GM12878 (cell line): ENCODE results near the gene DNAJC5G. TPM values are rescaled to one million over a fixed set of nuclear protein-coding genes. Genes with fewer than 3 reads are reported as not detected.

ENCODE experiments used
- ATAC-seq: fragments of 200-7000 bp; cut with Tn5 transposase; 3 replicates; pipeline ENCODE4 v1.9.1; 2020; ENCODE audit warnings: mild to moderate bottlenecking, moderate library complexity
- BruUV-seq: library from RNA; stranded (reverse); fragments of 400-500 nt; replicated peaks from 2 replicates; lab custom pipeline; 2021; lab: Mats Ljungman, UMichigan
- CTCF ChIA-PET: fragments of 300-600 bp; sonication (Branson Sonifier 250); formaldehyde crosslinking; extraction: SDS; loops from one replicate; lab custom pipeline; 2021; ENCODE audit warnings: inconsistent platforms; lab: Yijun Ruan, JAX
- POLR2A ChIA-PET: fragments of 350-600 bp; formaldehyde crosslinking; extraction: SDS; loops from one replicate; lab custom pipeline; 2021; ENCODE audit warnings: inconsistent platforms; lab: Charles Lee
- RAD21 ChIA-PET: fragments of 300-600 bp; sonication (Branson Sonifier 250); formaldehyde crosslinking; loops from one replicate; lab custom pipeline; 2023; ENCODE audit warnings: antibody characterized with exemption; ENCODE audit not compliant: unreplicated experiment; lab: Charles Lee
- SMC1A ChIA-PET: fragments of 300-600 bp; sonication (Branson Sonifier 250); formaldehyde crosslinking; loops from one replicate; lab custom pipeline; 2023; ENCODE audit not compliant: unreplicated experiment, uncharacterized antibody; lab: Charles Lee
- DNase-seq: peaks from one replicate; pipeline ENCODE4 v3.0.0-alpha.2; 2011; ENCODE audit warnings: low read depth, low spot score
- FAIRE-seq: peaks from 3 replicates; lab custom pipeline; 2011; peaks lifted over from hg19 to GRCh38; lab: Jason Lieb, UNC
- H2AFZ ChIP-seq: 2 replicates; pipeline ENCODE4 v1.6.0; 2011; ENCODE audit warnings: low read depth, low read length, control low read depth; ENCODE audit not compliant: control insufficient read depth
- H3K27ac ChIP-seq: 2 replicates; pipeline ENCODE4 v1.5.1; 2011; ENCODE audit warnings: control low read depth; ENCODE audit not compliant: control insufficient read depth, insufficient read depth
- H3K27me3 ChIP-seq, 2 experiments: replicated peaks in 1 of 2; 2 replicates each; pipeline versions ENCODE4 v1.6.0 to v1.6.1; 2011; ENCODE audit warnings: low read length in 1 of 2; ENCODE audit not compliant: control insufficient read depth in 2 of 2, insufficient read depth in 2 of 2
- H3K36me3 ChIP-seq, 2 experiments: 2 replicates each; pipeline ENCODE4 v1.5.1; 2011; ENCODE audit warnings: low read length in 1 of 2; ENCODE audit not compliant: control insufficient read depth in 2 of 2, insufficient read depth in 2 of 2
- H3K4me1 ChIP-seq: 2 replicates; pipeline ENCODE4 v1.6.1; 2011; ENCODE audit warnings: mild to moderate bottlenecking, low read length, moderate library complexity, mixed read lengths; ENCODE audit not compliant: control insufficient read depth, insufficient read depth
- H3K4me2 ChIP-seq: 2 replicates; pipeline ENCODE4 v1.6.0; 2011; ENCODE audit warnings: control low read depth; ENCODE audit not compliant: control insufficient read depth, insufficient read depth
- H3K4me3 ChIP-seq: fragments of 200-600 bp; sonication (generic); 2 replicates; pipeline ENCODE4 v1.5.1; 2016
- H3K79me2 ChIP-seq: 2 replicates; pipeline ENCODE4 v1.6.0; 2011; ENCODE audit warnings: low read length; ENCODE audit not compliant: control insufficient read depth, insufficient read depth
- H3K9ac ChIP-seq: 2 replicates; pipeline ENCODE4 v1.8.0; 2011; ENCODE audit warnings: low read length, control low read depth, mixed read lengths; ENCODE audit not compliant: control insufficient read depth, insufficient read depth
- H3K9me3 ChIP-seq: replicated peaks from 3 replicates; pipeline ENCODE4 v1.5.1; 2011; ENCODE audit warnings: mild to moderate bottlenecking, low read length; ENCODE audit not compliant: control insufficient read depth, insufficient read depth
- H4K20me1 ChIP-seq: 2 replicates; pipeline ENCODE4 v1.6.0; 2011; ENCODE audit not compliant: control insufficient read depth, insufficient read depth
- BACH1 ChIP-seq: fragments of 450-650 bp; IDR thresholded peaks from 2 replicates; pipeline ENCODE4 v1.6.1; 2017; ENCODE audit warnings: mild to moderate bottlenecking, borderline replicate concordance
- CEBPB ChIP-seq, 2 experiments: fragments of 150-350 bp in 1 of 2; IDR thresholded peaks; 2 replicates each; pipeline ENCODE4 v1.6.1; 2012 to 2014; ENCODE audit warnings: low read depth in 2 of 2, low read length in 2 of 2, borderline replicate concordance in 1 of 2, inconsistent platforms in 1 of 2
- GABPA ChIP-seq: IDR thresholded peaks from 2 replicates; pipeline ENCODE4 v1.6.1; 2014; ENCODE audit warnings: antibody characterized with exemption, low read depth, mild to moderate bottlenecking, inconsistent platforms
- RELA ChIP-seq: fragments of 450-650 bp; IDR thresholded peaks from 2 replicates; pipeline ENCODE4 v1.8.0; 2014; ENCODE audit warnings: borderline replicate concordance; ENCODE audit not compliant: partially characterized antibody
- RFX5 ChIP-seq: IDR thresholded peaks from 2 replicates; pipeline ENCODE4 v1.6.1; 2011; ENCODE audit warnings: low read depth, low read length, improper control_type of control experiment
- SP1 ChIP-seq: IDR thresholded peaks from one replicate; pipeline ENCODE4 v1.6.1; 2011; ENCODE audit warnings: low read depth, low read length
- SRF ChIP-seq, 2 experiments: IDR thresholded peaks; 2 replicates each; pipeline ENCODE4 v1.6.1; 2011; ENCODE audit warnings: low read depth in 2 of 2, low read length in 2 of 2, mild to moderate bottlenecking in 1 of 2, moderate library complexity in 1 of 2
- STAT1 ChIP-seq: fragments of 450-650 bp; conservative IDR thresholded peaks from 2 replicates; pipeline ENCODE4 v1.6.1; 2014; ENCODE audit warnings: antibody characterized with exemption, mild to moderate bottlenecking
- SUPT20H ChIP-seq: IDR thresholded peaks from 2 replicates; pipeline ENCODE4 v1.6.1; 2011; ENCODE audit warnings: low read depth, mild to moderate bottlenecking, low read length, moderate library complexity, borderline replicate concordance; ENCODE audit not compliant: control insufficient read depth
- ZBTB11 ChIP-seq: fragments of 450-650 bp; formaldehyde crosslinking; IDR thresholded peaks from 2 replicates; pipeline ENCODE4 v1.5.0; 2022; ENCODE audit warnings: mild to moderate bottlenecking, missing genetic modification characterization
- ZNF274 ChIP-seq: IDR thresholded peaks from one replicate; pipeline ENCODE4 v1.8.0; 2011; ENCODE audit not compliant: insufficient read length, insufficient read depth
- WGBS: methylation state at CpG from one replicate; pipeline ENCODE4 v1.1.6; 2016; ENCODE audit warnings: low lambda C conversion rate; ENCODE audit not compliant: insufficient replicate concordance, insufficient coverage; ENCODE audit errors: missing lambda C conversion rate; 5-methylcytosine and 5-hydroxymethylcytosine counted together
- in situ Hi-C: fragments of 300-500 bp; cut with MboI; formaldehyde crosslinking; loops from 9 replicates; pipeline ENCODE4 v1.14.3; 2018; ENCODE audit warnings: mixed read lengths
- intact Hi-C: fragments of 100-400 bp; cut with micrococcal nuclease; formaldehyde crosslinking; loops from one replicate; pipeline ENCODE4 v1.14.2; 2022; ENCODE audit not compliant: unreplicated experiment
- polyA plus RNA-seq, 11 experiments: library from polyadenylated mRNA; depleted of rRNA in 4 of 11; unstranded in 6 of 11; stranded (reverse) in 5 of 11; fragments of >200 nt; fragmentation: Nextera tagmentation in 4 of 11; fragmentation: Illumina TruSeq in 1 of 11; extraction: Ambion mirVana in 4 of 11; extraction: Trizol in 1 of 11; gene quantifications; 1 replicate in 1 of 11; 2 replicates in 10 of 11; pipeline versions ENCODE4 v1.2.1 to v1.2.3, GENCODE V29; 2011 to 2016; ENCODE audit warnings: inconsistent platforms in 2 of 11, missing spikeins in 2 of 11, low read depth in 1 of 11
- total RNA-seq, 4 experiments: library from RNA; depleted of rRNA in 3 of 4; stranded (reverse); fragments of >200 nt in 3 of 4; fragmentation: Illumina TruSeq in 1 of 4; extraction: Trizol in 1 of 4; gene quantifications; 2 replicates each; pipeline versions ENCODE4 v1.2.1 to v1.2.3, GENCODE V29; 2013 to 2021
- TF ChIP-seq, protein P1 (sequence below): fragments of 150-350 bp; IDR thresholded peaks from 2 replicates; pipeline ENCODE4 v1.6.1; 2016; ENCODE audit warnings: low read depth, low read length
- TF ChIP-seq, protein P2 (sequence below): IDR thresholded peaks from 2 replicates; pipeline ENCODE4 v1.6.1; 2012; ENCODE audit warnings: low read depth, low read length, improper control_type of control experiment
- TF ChIP-seq, protein P3 (sequence below): IDR thresholded peaks from 2 replicates; pipeline ENCODE4 v1.6.1; 2012; ENCODE audit warnings: low read length, inconsistent platforms
- TF ChIP-seq, protein P4 (sequence below): fragments of 450-650 bp; IDR thresholded peaks from 2 replicates; pipeline ENCODE4 v1.6.1; 2016; ENCODE audit warnings: mild to moderate bottlenecking

The DNAJC5G gene
- total and polyA plus RNA-seq, 10 of the 15 experiments (the other 5 are each of a cell fraction or from before 2014, with no cell fraction given) = not detected

GRCh38 chr2:27305516-27305915, 30.3 kb downstream of the DNAJC5G start:
- no peak for DNase-seq
- Histone ChIP-seq H3K4me3 (no peak overlapping the region), H4K20me1 (no peaks in the 10 kb centered on the region), H3K9me3 (no peaks in the 10 kb centered on the region; the same call in 2 of the 3 replicates), H3K4me1 (no peaks in the 10 kb centered on the region), H3K79me2 (no peaks in the 10 kb centered on the region), H3K27ac (no peak overlapping the region), H3K36me3 (no peaks in the 10 kb centered on the region), H3K27me3 (no peaks in the 10 kb centered on the region; a peak in 1 of 4 replicates), H3K9ac (no peak overlapping the region), H3K4me2 (no peak overlapping the region), H2AFZ (no peak overlapping the region)
- ChIA-PET SMC1A (no interaction called here), POLR2A (no interaction called here), RAD21 (no interaction called here), CTCF (interaction anchor here (0.6 to 1.4 kb wide), 2 partner anchors 26 to 197 kb away, joined by 3 read pairs; no protein-coding TSS in a partner anchor)
- 85% methylated on average over 16 of the region's 16 CpGs for WGBS
- intact Hi-C loops (no loop called here), in situ Hi-C loops (no loop called here)
- no TSS peak for BruUV-seq
- ATAC-seq = no peak
- FAIRE-seq = no peak
- TF ChIP-seq SUPT20H (no peak), GABPA (no peak), BACH1 (no peak), STAT1 (no peak), RELA (no peak), CEBPB (IDR thresholded peaks at IDR 0.05; ENCODE audit: borderline replicate concordance in 1 of 2, low read depth in 2 of 2, low read length in 2 of 2) (no peak), ZBTB11 (CRISPR knock-in tag) (no peak), SRF (IDR thresholded peaks at IDR 0.05; ENCODE audit: low read depth in 2 of 2, low read length in 2 of 2) (no peak), SP1 (no peak), ZNF274 (no peak), RFX5 (no peak)
- TF ChIP-seq, protein P1, sequence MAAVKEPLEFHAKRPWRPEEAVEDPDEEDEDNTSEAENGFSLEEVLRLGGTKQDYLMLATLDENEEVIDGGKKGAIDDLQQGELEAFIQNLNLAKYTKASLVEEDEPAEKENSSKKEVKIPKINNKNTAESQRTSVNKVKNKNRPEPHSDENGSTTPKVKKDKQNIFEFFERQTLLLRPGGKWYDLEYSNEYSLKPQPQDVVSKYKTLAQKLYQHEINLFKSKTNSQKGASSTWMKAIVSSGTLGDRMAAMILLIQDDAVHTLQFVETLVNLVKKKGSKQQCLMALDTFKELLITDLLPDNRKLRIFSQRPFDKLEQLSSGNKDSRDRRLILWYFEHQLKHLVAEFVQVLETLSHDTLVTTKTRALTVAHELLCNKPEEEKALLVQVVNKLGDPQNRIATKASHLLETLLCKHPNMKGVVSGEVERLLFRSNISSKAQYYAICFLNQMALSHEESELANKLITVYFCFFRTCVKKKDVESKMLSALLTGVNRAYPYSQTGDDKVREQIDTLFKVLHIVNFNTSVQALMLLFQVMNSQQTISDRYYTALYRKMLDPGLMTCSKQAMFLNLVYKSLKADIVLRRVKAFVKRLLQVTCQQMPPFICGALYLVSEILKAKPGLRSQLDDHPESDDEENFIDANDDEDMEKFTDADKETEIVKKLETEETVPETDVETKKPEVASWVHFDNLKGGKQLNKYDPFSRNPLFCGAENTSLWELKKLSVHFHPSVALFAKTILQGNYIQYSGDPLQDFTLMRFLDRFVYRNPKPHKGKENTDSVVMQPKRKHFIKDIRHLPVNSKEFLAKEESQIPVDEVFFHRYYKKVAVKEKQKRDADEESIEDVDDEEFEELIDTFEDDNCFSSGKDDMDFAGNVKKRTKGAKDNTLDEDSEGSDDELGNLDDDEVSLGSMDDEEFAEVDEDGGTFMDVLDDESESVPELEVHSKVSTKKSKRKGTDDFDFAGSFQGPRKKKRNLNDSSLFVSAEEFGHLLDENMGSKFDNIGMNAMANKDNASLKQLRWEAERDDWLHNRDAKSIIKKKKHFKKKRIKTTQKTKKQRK = no peak
- TF ChIP-seq, protein P2, sequence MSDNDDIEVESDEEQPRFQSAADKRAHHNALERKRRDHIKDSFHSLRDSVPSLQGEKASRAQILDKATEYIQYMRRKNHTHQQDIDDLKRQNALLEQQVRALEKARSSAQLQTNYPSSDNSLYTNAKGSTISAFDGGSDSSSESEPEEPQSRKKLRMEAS = no peak
- TF ChIP-seq, protein P3, sequence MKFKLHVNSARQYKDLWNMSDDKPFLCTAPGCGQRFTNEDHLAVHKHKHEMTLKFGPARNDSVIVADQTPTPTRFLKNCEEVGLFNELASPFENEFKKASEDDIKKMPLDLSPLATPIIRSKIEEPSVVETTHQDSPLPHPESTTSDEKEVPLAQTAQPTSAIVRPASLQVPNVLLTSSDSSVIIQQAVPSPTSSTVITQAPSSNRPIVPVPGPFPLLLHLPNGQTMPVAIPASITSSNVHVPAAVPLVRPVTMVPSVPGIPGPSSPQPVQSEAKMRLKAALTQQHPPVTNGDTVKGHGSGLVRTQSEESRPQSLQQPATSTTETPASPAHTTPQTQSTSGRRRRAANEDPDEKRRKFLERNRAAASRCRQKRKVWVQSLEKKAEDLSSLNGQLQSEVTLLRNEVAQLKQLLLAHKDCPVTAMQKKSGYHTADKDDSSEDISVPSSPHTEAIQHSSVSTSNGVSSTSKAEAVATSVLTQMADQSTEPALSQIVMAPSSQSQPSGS = no peak
- TF ChIP-seq, protein P4, sequence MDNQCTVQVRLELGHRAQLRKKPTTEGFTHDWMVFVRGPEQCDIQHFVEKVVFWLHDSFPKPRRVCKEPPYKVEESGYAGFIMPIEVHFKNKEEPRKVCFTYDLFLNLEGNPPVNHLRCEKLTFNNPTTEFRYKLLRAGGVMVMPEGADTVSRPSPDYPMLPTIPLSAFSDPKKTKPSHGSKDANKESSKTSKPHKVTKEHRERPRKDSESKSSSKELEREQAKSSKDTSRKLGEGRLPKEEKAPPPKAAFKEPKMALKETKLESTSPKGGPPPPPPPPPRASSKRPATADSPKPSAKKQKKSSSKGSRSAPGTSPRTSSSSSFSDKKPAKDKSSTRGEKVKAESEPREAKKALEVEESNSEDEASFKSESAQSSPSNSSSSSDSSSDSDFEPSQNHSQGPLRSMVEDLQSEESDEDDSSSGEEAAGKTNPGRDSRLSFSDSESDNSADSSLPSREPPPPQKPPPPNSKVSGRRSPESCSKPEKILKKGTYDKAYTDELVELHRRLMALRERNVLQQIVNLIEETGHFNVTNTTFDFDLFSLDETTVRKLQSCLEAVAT = no peak
